NB4 (cell line): ENCODE measurements around the gene FAM186B.

ENCODE experiments used
- DNase-seq: peaks from one replicate; pipeline ENCODE4 v3.0.0; 2010; ENCODE audit warnings: low read depth
- H3K4me3 ChIP-seq: one replicate; pipeline ENCODE4 v1.5.1; 2011; ENCODE audit warnings: mild to moderate bottlenecking, low read depth, low read length, moderate library complexity
- MYC ChIP-seq: IDR thresholded peaks from 2 replicates; pipeline ENCODE4 v1.6.1; 2011; ENCODE audit warnings: low read depth, low read length
- POLR2A ChIP-seq: IDR thresholded peaks from 2 replicates; pipeline ENCODE4 v1.6.1; 2011; ENCODE audit warnings: mild to moderate bottlenecking; ENCODE audit not compliant: insufficient read length; ENCODE audit errors: extremely low read depth
- TF ChIP-seq, protein P1 (sequence below): IDR thresholded peaks from 2 replicates; pipeline ENCODE4 v1.6.1; 2011; ENCODE audit warnings: low read depth, low read length
- TF ChIP-seq, protein P2 (sequence below): IDR thresholded peaks from one replicate; pipeline ENCODE4 v1.5.1; 2012; ENCODE audit warnings: low read depth, low read length

The FAM186B gene

DNA sequence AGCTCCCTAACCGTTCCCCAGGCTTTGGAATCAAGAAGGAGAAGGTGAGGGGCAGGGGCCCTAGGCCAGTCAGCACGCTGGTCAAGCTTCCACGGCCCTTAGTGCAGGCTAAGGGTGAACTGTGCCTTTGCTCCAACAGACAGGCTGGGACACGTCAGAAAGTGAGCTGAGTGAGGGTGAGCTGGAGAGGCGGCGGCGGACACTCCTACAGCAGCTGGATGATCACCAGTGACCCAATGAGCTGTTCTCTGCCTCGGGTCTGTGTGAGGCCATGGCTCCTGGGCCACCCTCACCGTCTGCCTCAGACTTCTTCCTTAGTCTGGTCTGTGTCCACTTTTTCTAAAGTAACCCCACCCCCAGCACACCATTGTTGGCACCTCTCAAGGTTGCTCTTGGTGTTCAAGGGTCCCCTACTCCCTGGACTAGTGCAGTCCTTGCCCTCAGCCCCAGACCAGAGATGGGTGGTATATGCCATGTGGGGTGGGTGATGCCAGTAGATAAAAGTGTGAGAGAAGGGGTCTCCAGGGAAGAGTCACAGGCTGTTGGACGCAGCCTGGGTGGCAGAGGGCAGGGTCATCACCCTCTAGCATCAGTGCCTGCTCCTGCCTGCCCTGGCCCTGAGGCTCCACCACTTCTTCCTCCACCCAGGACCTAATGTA lies 38.7 kb upstream of the FAM186B start:
- DNase-seq, result no peak
- no peak overlapping the region for H3K4me3 ChIP-seq
- no peak for TF ChIP-seq MYC
- TF ChIP-seq, protein P1, sequence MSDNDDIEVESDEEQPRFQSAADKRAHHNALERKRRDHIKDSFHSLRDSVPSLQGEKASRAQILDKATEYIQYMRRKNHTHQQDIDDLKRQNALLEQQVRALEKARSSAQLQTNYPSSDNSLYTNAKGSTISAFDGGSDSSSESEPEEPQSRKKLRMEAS, result no peak
- TF ChIP-seq, protein P2, sequence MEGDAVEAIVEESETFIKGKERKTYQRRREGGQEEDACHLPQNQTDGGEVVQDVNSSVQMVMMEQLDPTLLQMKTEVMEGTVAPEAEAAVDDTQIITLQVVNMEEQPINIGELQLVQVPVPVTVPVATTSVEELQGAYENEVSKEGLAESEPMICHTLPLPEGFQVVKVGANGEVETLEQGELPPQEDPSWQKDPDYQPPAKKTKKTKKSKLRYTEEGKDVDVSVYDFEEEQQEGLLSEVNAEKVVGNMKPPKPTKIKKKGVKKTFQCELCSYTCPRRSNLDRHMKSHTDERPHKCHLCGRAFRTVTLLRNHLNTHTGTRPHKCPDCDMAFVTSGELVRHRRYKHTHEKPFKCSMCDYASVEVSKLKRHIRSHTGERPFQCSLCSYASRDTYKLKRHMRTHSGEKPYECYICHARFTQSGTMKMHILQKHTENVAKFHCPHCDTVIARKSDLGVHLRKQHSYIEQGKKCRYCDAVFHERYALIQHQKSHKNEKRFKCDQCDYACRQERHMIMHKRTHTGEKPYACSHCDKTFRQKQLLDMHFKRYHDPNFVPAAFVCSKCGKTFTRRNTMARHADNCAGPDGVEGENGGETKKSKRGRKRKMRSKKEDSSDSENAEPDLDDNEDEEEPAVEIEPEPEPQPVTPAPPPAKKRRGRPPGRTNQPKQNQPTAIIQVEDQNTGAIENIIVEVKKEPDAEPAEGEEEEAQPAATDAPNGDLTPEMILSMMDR, result no peak
- no peak for TF ChIP-seq POLR2A

DNA sequence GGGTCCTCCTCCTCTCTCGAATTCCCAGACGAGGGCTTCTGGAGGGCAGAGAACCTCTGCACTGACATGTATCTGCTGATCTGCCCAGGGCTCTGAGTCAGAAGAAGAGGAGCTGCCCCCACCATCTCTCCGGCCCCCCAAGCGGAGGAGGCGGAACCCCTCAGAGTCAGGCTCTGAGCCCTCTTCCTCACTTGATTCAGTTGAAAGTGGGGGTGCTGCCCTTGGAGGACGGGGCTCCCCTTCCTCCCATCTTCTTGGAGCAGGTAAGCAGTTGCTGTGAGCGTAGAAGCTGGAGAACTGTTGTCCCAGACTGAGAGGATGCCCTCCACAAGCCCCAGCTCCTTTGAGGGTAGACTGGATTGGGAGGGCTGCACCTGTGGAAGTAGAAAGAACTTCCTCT lies 37.7 kb upstream of the FAM186B start:
- no peak overlapping the region for H3K4me3 ChIP-seq
- no peak for DNase-seq
- TF ChIP-seq, protein P2, result no peak
- TF ChIP-seq, protein P1, result no peak
- TF ChIP-seq MYC (no peak), POLR2A (no peak)

DNA sequence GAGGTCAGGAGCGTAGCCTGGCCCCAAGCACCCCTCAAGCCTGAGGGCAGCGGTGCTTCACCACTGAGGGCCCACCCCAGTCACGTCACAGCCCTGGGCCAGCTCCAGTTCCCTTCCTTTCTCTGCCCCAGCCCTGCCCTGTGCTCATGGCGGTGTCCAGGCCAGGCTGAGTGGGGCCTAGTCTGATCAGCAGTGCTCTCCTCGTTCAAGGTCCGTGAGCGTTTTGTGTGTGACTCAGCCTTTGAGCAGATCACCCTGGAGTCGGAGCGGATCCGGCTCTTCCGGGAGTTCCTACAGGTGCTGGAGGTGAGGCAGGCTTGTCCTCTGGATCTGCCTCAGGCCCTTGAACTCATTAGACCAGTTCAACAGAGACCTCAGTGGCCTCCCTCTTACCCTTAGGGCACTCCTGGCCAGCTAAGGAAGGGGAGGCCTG lies 36.9 kb upstream of the FAM186B start:
- no peak overlapping the region for H3K4me3 ChIP-seq
- DNase-seq, result no peak
- TF ChIP-seq POLR2A, result no peak
- TF ChIP-seq, protein P2, result no peak
- TF ChIP-seq, protein P1, result no peak
- no peak for TF ChIP-seq MYC

DNA sequence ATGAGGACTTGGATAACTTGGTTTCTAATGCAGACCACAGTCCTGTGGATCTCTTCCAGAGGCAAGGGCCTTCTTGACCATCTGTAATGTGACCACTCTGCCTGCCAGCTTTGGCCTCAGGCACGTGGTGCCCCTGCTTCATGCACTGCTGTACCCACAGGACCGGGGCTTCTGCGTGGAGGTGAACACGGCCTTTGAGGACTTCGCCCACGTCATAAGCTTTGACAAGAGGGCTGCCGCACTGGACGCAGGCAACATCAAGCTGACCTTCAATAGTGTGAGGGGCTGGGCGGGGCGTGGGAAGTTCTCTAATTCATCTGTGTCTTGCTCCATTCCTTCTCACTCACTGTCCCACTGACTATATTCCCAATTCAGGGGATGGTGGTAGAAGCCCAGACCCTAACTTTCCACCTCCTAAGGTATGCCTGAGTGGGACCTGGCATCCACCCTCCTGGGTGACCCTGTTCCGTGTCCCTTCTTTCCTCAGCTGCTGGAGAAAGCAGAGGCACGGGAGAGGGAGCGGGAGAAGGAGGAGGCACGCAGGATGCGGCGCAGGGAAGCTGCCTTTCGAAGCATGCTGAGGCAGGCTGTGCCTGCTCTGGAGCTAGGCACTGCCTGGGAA lies 36.4 kb upstream of the FAM186B start:
- no peak overlapping the region for H3K4me3 ChIP-seq
- DNase-seq, result no peak
- TF ChIP-seq, protein P2, result no peak
- no peak for TF ChIP-seq POLR2A
- TF ChIP-seq, protein P1, result no peak
- TF ChIP-seq MYC, result no peak

DNA sequence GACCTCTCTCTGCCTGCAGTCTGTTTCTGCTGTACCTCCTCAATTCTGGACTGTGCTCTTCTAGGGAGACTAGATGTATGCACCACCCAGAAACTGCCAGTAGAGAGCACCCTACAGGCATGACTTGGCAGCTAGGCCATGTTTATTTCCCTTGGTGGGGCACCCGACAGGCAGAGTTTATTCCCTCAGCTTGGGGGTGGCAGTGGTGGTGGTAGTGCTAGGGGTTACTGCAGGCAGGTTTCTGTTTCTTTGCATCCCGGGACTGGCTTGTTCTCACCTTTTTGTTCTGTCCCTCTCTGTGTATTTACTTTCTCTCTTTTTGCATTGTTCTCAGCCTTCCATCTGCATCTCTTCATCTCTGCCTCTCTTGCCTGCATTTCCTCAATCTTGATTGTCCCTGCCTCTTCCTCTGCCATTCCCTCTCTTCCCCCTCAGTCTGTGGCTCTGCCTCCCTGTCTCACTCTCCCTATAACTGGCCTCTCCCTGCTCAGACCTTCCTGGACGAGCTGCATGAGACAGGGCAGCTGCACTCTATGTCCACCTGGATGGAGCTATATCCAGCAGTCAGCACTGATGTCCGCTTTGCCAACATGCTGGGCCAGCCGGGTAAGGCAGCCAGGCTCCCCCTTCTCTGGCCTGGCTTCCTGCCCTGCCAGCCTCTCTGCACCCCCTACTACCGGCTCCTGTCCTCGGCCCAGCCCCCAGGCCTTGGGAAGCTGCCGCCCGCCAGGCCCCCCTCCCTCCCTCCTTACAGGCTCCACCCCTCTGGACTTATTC lies 31.7 kb upstream of the FAM186B start:
- DNase-seq, result peak; percentile 79
- no peak overlapping the region for H3K4me3 ChIP-seq
- TF ChIP-seq MYC, result no peak
- TF ChIP-seq, protein P1, result peak; percentile 48
- TF ChIP-seq, protein P2, result peak; percentile 97
- TF ChIP-seq POLR2A, result no peak
